Astrocyte of the hippocampus (primary cell): Measurements from ENCODE around the gene MTUS2.

Source experiments
- DNase-seq: peaks from one replicate; pipeline ENCODE4 v3.0.0; 2011; ENCODE audit warnings: low read depth, low spot score

The MTUS2 gene

GRCh38 chr13:29505511-29505910 is 685.4 kb downstream of the MTUS2 start:
- no peak for DNase-seq

- DNase-seq = no peak
These were observed 685.8 kb downstream of the MTUS2 start for GRCh38 chr13:29505950-29506349.

- DNase-seq = no peak
These were observed 687.2 kb downstream of the MTUS2 start for GRCh38 chr13:29507356-29507755.

GRCh38 chr13:29508130-29508875 is 688.2 kb downstream of the MTUS2 start:
- DNase-seq = peak; percentile 92

- DNase-seq = no peak
These were observed 688.7 kb downstream of the MTUS2 start for GRCh38 chr13:29508876-29509252.

GRCh38 chr13:29509999-29510589 is 690.0 kb downstream of the MTUS2 start:
- DNase-seq = no peak

GRCh38 chr13:29510651-29511084 is 690.5 kb downstream of the MTUS2 start:
- DNase-seq = no peak

GRCh38 chr13:29511106-29511796 is 691.1 kb downstream of the MTUS2 start:
- no peak for DNase-seq

GRCh38 chr13:29511980-29512379 is 691.8 kb downstream of the MTUS2 start:
- DNase-seq = no peak

GRCh38 chr13:29513002-29513980 is 693.2 kb downstream of the MTUS2 start:
- DNase-seq = no peak

GRCh38 chr13:29513981-29514719 is 694.0 kb downstream of the MTUS2 start:
- DNase-seq = no peak

GRCh38 chr13:29514720-29515310 is 694.7 kb downstream of the MTUS2 start:
- no peak for DNase-seq

GRCh38 chr13:29515372-29515771 is 695.2 kb downstream of the MTUS2 start:
- no peak for DNase-seq

GRCh38 chr13:29516012-29516411 is 695.9 kb downstream of the MTUS2 start:
- DNase-seq = no peak

GRCh38 chr13:29516880-29517279 is 696.7 kb downstream of the MTUS2 start:
- DNase-seq = no peak

- no peak for DNase-seq
These were observed 699.8 kb downstream of the MTUS2 start for GRCh38 chr13:29519921-29520320.

- peak; percentile 90 for DNase-seq
These were observed 700.5 kb downstream of the MTUS2 start for GRCh38 chr13:29520671-29521070.

GRCh38 chr13:29521336-29521735 is 701.2 kb downstream of the MTUS2 start:
- no peak for DNase-seq

GRCh38 chr13:29522044-29522685 is 702.0 kb downstream of the MTUS2 start:
- peak; percentile 73 for DNase-seq
